A673 (cell line): ENCODE measurements around the gene AFAP1L1. TPM values are rescaled to one million over a fixed set of nuclear protein-coding genes. Genes with fewer than 3 reads are reported as not detected.

Experiments used
- BruUV-seq: library from RNA; stranded (reverse); fragments of 400-500 nt; replicated peaks from 2 replicates; lab custom pipeline; 2021; lab: Mats Ljungman, UMichigan
- CTCF ChIA-PET: fragments of 300-600 bp; sonication (Branson Sonifier 250); formaldehyde crosslinking; loops from one replicate; lab custom pipeline; 2022; ENCODE audit warnings: antibody characterized with exemption; lab: Charles Lee
- POLR2A ChIA-PET: fragments of 300-600 bp; sonication (Branson Sonifier 250); formaldehyde crosslinking; loops from one replicate; lab custom pipeline; 2022; ENCODE audit warnings: antibody characterized with exemption; ENCODE audit not compliant: low non-redundant PET; lab: Charles Lee
- DNase-seq: peaks from one replicate; pipeline ENCODE4 v3.0.0-alpha.2; 2015; ENCODE audit warnings: low spot score
- H3K27ac ChIP-seq: fragments of 200-600 bp; sonication (generic); 2 replicates; pipeline ENCODE4 v1.5.1; 2016; ENCODE audit warnings: mixed run types, low read depth, mild to moderate bottlenecking, mixed read lengths, antibody characterized with exemption, low read length; ENCODE audit not compliant: poor library complexity, severe bottlenecking
- H3K27me3 ChIP-seq: fragments of 200-600 bp; sonication (generic); replicated peaks from 2 replicates; pipeline ENCODE4 v1.6.1; 2017; ENCODE audit warnings: mixed run types, low read depth, mild to moderate bottlenecking, mixed read lengths, antibody characterized with exemption, low read length; ENCODE audit not compliant: insufficient read depth, poor library complexity
- H3K36me3 ChIP-seq: fragments of 200-600 bp; sonication (generic); 2 replicates; pipeline ENCODE4 v1.6.1; 2016; ENCODE audit warnings: mixed run types, mild to moderate bottlenecking, mixed read lengths, antibody characterized with exemption, low read length; ENCODE audit not compliant: insufficient read depth, poor library complexity, severe bottlenecking
- H3K4me1 ChIP-seq: fragments of 200-600 bp; sonication (generic); 2 replicates; pipeline ENCODE4 v1.6.1; 2017; ENCODE audit warnings: mixed run types, mild to moderate bottlenecking, mixed read lengths, antibody characterized with exemption, low read length; ENCODE audit not compliant: insufficient read depth, poor library complexity, severe bottlenecking
- H3K4me3 ChIP-seq: fragments of 200-600 bp; sonication (generic); 2 replicates; pipeline ENCODE4 v1.5.1; 2016; ENCODE audit warnings: low read depth, mixed run types, mild to moderate bottlenecking, mixed read lengths, low read length; ENCODE audit not compliant: poor library complexity, severe bottlenecking
- H3K9me3 ChIP-seq: fragments of 200-600 bp; sonication (generic); 2 replicates; pipeline ENCODE4 v1.6.1; 2016; ENCODE audit warnings: mixed run types, low read depth, mild to moderate bottlenecking, mixed read lengths, antibody characterized with exemption, low read length; ENCODE audit not compliant: poor library complexity, severe bottlenecking
- EZH2 ChIP-seq: fragments of 200-600 bp; sonication (generic); IDR thresholded peaks from 2 replicates; pipeline ENCODE4 v1.6.1; 2017; ENCODE audit warnings: borderline replicate concordance, low read depth, mild to moderate bottlenecking, mixed read lengths, antibody characterized with exemption, low read length; ENCODE audit not compliant: poor library complexity, severe bottlenecking
- intact Hi-C: fragments of 100-400 bp; cut with micrococcal nuclease; formaldehyde crosslinking; loops from one replicate; pipeline ENCODE4 v1.10.0; 2022; ENCODE audit not compliant: unreplicated experiment
- total RNA-seq: library from RNA; stranded (reverse); gene quantifications from 2 replicates; pipeline ENCODE4 v1.2.3, GENCODE V29; 2021
- TF ChIP-seq, protein P1 (sequence below): fragments of 300-800, 200-600 bp; sonication (generic); conservative IDR thresholded peaks from 2 replicates; pipeline ENCODE4 v1.5.1; 2017; ENCODE audit warnings: low read depth, mild to moderate bottlenecking, antibody characterized with exemption, low read length, moderate library complexity, mixed read lengths

Gene AFAP1L1
- total RNA-seq, 1 experiment from 2014 or later = 0.21 TPM

DNA sequence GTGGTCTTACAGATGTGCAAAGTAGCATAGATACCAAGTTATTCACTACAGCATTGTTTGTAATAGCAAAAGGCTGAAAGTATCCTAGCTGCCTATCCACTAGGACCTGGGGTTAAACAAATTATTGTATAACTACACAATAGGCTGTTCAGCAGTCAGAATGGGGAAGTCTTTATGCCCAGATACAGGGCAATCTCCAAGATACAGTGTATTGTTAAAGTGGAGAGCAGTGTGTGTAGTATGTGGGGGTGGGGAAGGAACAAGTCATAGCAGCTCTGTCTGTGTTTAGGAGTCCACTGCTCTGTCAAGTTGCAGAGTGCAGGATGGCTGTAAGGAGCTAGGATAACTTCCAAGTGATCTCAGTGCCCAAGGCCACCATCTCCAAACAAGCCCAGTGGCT lies 91.7 kb downstream of the AFAP1L1 start:
- Histone ChIP-seq H3K4me1 (peaks cover 3% of the 10 kb centered on the region), H3K9me3 (no peaks in the 10 kb centered on the region), H3K27ac (no peak overlapping the region), H3K36me3 (no peaks in the 10 kb centered on the region), H3K27me3 (no peaks in the 10 kb centered on the region), H3K4me3 (no peak overlapping the region)
- intact Hi-C loops = no loop called here
- DNase-seq = no peak
- ChIA-PET POLR2A (no interaction called here), CTCF (no interaction called here)
- no TSS peak for BruUV-seq
- TF ChIP-seq, protein P1, sequence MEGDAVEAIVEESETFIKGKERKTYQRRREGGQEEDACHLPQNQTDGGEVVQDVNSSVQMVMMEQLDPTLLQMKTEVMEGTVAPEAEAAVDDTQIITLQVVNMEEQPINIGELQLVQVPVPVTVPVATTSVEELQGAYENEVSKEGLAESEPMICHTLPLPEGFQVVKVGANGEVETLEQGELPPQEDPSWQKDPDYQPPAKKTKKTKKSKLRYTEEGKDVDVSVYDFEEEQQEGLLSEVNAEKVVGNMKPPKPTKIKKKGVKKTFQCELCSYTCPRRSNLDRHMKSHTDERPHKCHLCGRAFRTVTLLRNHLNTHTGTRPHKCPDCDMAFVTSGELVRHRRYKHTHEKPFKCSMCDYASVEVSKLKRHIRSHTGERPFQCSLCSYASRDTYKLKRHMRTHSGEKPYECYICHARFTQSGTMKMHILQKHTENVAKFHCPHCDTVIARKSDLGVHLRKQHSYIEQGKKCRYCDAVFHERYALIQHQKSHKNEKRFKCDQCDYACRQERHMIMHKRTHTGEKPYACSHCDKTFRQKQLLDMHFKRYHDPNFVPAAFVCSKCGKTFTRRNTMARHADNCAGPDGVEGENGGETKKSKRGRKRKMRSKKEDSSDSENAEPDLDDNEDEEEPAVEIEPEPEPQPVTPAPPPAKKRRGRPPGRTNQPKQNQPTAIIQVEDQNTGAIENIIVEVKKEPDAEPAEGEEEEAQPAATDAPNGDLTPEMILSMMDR = no peak
- no peak for TF ChIP-seq EZH2

DNA sequence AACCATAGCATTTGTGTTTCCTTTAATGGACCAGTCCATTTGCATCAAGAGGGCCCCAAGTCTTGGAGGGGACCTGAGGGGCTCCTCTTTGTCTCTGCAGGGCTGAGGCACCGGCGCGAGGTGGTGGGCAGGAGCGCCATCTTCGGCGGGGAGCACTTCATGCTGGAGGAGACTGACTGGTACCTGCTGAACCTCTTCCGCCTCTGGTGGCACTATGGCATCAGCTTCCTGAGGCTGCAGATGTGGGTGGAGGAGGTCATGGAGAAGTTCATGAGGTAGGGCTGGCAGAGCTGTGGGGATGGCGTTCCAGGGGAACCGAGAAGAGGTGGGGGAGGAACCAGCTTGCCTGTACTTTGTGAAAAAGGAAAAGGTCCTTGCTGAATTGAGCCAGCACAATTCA lies 92.3 kb downstream of the AFAP1L1 start:
- H3K4me1 ChIP-seq = no peaks in the 10 kb centered on the region
- no peak overlapping the region for H3K4me3 ChIP-seq
- TF ChIP-seq, protein P1 = no peak
- no peak for TF ChIP-seq EZH2
- BruUV-seq = no TSS peak
- DNase-seq = no peak
- no peaks in the 10 kb centered on the region for H3K27me3 ChIP-seq
- H3K27ac ChIP-seq = no peak overlapping the region
- intact Hi-C loops = no loop called here
- CTCF ChIA-PET = no interaction called here
- POLR2A ChIA-PET = no interaction called here
- no peaks in the 10 kb centered on the region for H3K9me3 ChIP-seq
- H3K36me3 ChIP-seq = no peaks in the 10 kb centered on the region

GRCh38 chr5:149364719-149365118 lies 93.1 kb downstream of the AFAP1L1 start:
- no peak for DNase-seq
- no TSS peak for BruUV-seq
- TF ChIP-seq, protein P1 = no peak
- TF ChIP-seq EZH2 = no peak
- ChIA-PET CTCF (no interaction called here), POLR2A (no interaction called here)
- Histone ChIP-seq H3K9me3 (no peaks in the 10 kb centered on the region), H3K36me3 (no peaks in the 10 kb centered on the region), H3K27me3 (no peaks in the 10 kb centered on the region), H3K4me1 (no peaks in the 10 kb centered on the region), H3K4me3 (no peak overlapping the region), H3K27ac (no peak overlapping the region)
- intact Hi-C loops = loop anchor here (5.0 kb wide), 1 partner anchor 68 kb away; no protein-coding TSS in a partner anchor
